NCI-H748 (cell line): ENCODE data around the gene DHX38.
A peak's percentile ranks its signal among the peaks of the same experiment; 100 is the strongest.

Source experiments
- DNase-seq: peaks from one replicate; lab custom pipeline; 2025; ENCODE audit not compliant: unreplicated experiment; lab: John Stamatoyannopoulos, UW

DHX38 gene

GRCh38 chr16:72120026-72120425 lies 26.4 kb downstream of the DHX38 start:
- no peak for DNase-seq

GRCh38 chr16:72122308-72122707 lies 28.7 kb downstream of the DHX38 start:
- no peak for DNase-seq

- DNase-seq, result no peak
Observed at GRCh38 chr16:72122916-72123315, 29.3 kb downstream of the DHX38 start.

GRCh38 chr16:72123426-72123825 lies 29.8 kb downstream of the DHX38 start:
- DNase-seq, result no peak

GRCh38 chr16:72124148-72124547 lies 30.5 kb downstream of the DHX38 start:
- DNase-seq, result no peak

GRCh38 chr16:72124761-72125634 lies 31.4 kb downstream of the DHX38 start:
- DNase-seq, result peak; percentile 49

- no peak for DNase-seq
Observed at GRCh38 chr16:72125635-72126428, 32.2 kb downstream of the DHX38 start.

GRCh38 chr16:72126429-72126765 lies 32.8 kb downstream of the DHX38 start:
- DNase-seq, result no peak

GRCh38 chr16:72128701-72129100 lies 35.1 kb downstream of the DHX38 start:
- no peak for DNase-seq

GRCh38 chr16:72129976-72130656 lies 36.5 kb downstream of the DHX38 start:
- no peak for DNase-seq

GRCh38 chr16:72131036-72131435 lies 37.4 kb downstream of the DHX38 start:
- no peak for DNase-seq

GRCh38 chr16:72132726-72133125 lies 39.1 kb downstream of the DHX38 start:
- DNase-seq, result no peak

- no peak for DNase-seq
Observed at GRCh38 chr16:72134507-72134906, 40.9 kb downstream of the DHX38 start.

GRCh38 chr16:72137380-72138063 lies 43.9 kb downstream of the DHX38 start:
- no peak for DNase-seq

GRCh38 chr16:72138064-72138572 lies 44.5 kb downstream of the DHX38 start:
- no peak for DNase-seq

- no peak for DNase-seq
Observed at GRCh38 chr16:72139908-72140307, 46.3 kb downstream of the DHX38 start.

- no peak for DNase-seq
Observed at GRCh38 chr16:72142476-72142875, 48.8 kb downstream of the DHX38 start.

GRCh38 chr16:72149676-72150464 lies 56.2 kb downstream of the DHX38 start:
- DNase-seq, result peak; percentile 4

GRCh38 chr16:72159386-72159785 lies 65.7 kb downstream of the DHX38 start:
- no peak for DNase-seq

- no peak for DNase-seq
Observed at GRCh38 chr16:72159801-72160200, 66.2 kb downstream of the DHX38 start.
